Right renal cortex interstitium (tissue), 3 donors: ENCODE data around the gene SPNS2. TPM values are rescaled to one million over a fixed set of nuclear protein-coding genes. Genes with fewer than 3 reads are reported as not detected.

Source experiments
- DNase-seq, 3 donors: peaks; one replicate each; pipeline ENCODE4 v3.0.0-alpha.2; 2013; ENCODE audit warnings: low read depth in 3 of 3, low spot score in 2 of 3
- polyA plus RNA-seq, 3 donors: library from polyadenylated mRNA; unstranded; fragments of 120-200 nt; gene quantifications; one replicate each; pipeline ENCODE4 v1.2.1, GENCODE V29; 2013; ENCODE audit not compliant: insufficient read length in 3 of 3

The SPNS2 gene
- polyA plus RNA-seq, 3 donors, result 30.9 to 41.5 (median 37.0) TPM

DNA sequence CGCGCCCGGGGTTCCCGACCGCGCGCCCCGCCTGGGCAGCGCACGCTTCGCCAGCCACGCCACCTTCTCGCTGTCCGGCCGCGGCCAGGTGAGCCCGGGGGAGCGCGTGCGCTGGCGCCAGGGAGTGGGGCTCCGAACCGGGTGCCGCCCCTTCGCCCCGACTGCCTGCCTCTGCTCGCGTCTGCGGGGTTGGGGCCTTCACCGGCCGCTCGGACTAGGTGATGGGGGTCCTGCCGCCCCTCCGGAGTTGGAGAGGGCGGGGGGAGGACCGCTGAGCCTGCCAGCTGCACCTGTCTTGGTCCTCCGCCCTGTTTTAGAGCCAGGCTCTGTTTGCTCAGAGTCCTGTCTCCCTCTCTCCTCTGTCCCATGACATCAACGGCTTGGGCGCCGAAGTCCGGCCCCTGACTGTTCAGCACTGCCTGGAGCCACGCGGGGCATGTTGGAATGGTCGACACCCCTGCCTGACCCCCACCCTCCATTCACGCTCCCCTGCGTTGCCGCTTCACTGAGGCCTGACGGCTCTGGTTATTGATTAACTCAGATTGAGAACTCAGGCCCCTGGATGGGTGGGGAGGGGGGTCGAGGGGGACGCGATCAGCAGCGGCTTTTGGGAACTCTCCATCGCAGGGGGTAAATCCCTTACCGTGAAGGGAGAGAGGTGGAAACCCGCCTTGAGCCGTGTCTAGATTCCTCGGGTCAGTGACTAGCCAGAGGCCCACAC lies 86.4 kb downstream of the SPNS2 start:
- no peak for DNase-seq

- DNase-seq, result no peak
These were observed 86.9 kb downstream of the SPNS2 start for GRCh38 chr17:4585638-4585994.

GRCh38 chr17:4586043-4586442 lies 87.4 kb downstream of the SPNS2 start:
- DNase-seq, result no peak

- no peak for DNase-seq
These were observed 88.5 kb downstream of the SPNS2 start for GRCh38 chr17:4587195-4587594.

DNA sequence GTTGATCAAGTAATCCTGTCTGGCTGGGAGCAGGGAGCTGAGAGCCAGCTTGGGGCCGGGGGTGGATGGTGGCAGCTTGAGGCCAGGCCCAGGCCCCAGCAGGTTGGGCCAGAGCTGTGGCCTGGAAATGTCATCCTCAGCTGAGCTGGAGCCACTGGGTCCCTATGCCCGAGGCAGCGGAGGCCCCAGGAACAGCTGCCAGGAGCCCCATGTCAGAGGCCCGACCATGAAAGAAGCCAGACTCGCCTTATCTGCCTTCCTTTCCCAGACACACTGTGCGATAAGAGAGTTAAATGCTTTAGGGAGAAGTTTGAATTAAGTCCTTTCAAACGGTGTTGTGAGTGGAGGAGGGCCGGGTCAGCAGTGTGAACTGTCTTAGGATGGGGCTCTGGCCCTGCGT lies 89.1 kb downstream of the SPNS2 start:
- DNase-seq, result no peak

DNA sequence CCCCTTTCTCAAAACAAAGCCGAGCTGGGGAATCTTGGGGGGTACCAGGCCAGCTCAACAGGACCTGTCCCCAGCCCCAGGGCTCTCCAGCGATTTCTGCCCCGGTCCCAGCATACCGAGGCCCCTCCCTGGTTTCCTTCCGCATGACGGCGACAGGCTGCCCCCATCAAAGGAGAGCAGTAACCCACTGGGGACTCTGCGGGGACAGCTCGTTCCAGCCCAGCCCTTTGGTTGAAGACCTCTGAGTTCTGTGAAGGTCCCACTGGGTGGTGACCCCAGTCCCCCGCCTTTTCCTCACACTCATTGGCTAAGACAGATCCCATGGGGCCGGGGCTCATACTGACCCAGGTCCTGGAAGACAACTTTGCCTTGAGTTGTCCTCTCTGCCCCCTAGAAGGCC lies 89.7 kb downstream of the SPNS2 start:
- DNase-seq, result no peak

Other genes starting within 250 kb of the SPNS2 start
- 10 to 100 TPM; 43.7 to 48.4 (median 44.5) TPM for gene ANKFY1, start 234.9 kb upstream of the SPNS2 start, polyA plus RNA-seq
- gene UBE2G1, start 132.2 kb upstream of the SPNS2 start, polyA plus RNA-seq, result 10 to 100 TPM; 58.6 to 62.3 (median 61.6) TPM
- 1 to 10 TPM; 1.5 to 2.4 (median 1.9) TPM for gene SPNS3, start 64.9 kb upstream of the SPNS2 start, polyA plus RNA-seq
- gene MYBBP1A, start 56.5 kb downstream of the SPNS2 start, polyA plus RNA-seq, result 10 to 100 TPM; 29.9 to 32.4 (median 31.5) TPM
- 1 to 10 TPM; 6.1 to 8.6 (median 7.1) TPM for gene GGT6, start 61.7 kb downstream of the SPNS2 start, polyA plus RNA-seq
- gene SMTNL2, start 85.6 kb downstream of the SPNS2 start, polyA plus RNA-seq, result 10 to 100 TPM; 48.1 to 55.6 (median 52.2) TPM
- under 1 TPM; 0.37 to 0.43 (median 0.37) TPM for gene ALOX15, start 142.8 kb downstream of the SPNS2 start, polyA plus RNA-seq
- 10 to 100 TPM; 34.8 to 39.2 (median 38.9) TPM for gene PELP1, start 205.3 kb downstream of the SPNS2 start, polyA plus RNA-seq
- gene ARRB2, start 211.8 kb downstream of the SPNS2 start, polyA plus RNA-seq, result 10 to 100 TPM; 26.7 to 27.9 (median 26.7) TPM
- 10 to 100 TPM; 26.0 to 28.7 (median 28.0) TPM for gene MED11, start 232.5 kb downstream of the SPNS2 start, polyA plus RNA-seq
- under 1 TPM; 0.42 to 0.54 (median 0.47) TPM for gene ZMYND15, start 241.0 kb downstream of the SPNS2 start, polyA plus RNA-seq
- 10 to 100 TPM; 11.0 to 13.8 (median 11.5) TPM for gene CXCL16, start 241.0 kb downstream of the SPNS2 start, polyA plus RNA-seq